ENCODE results near the gene EVPL. TPM values are rescaled to one million over a fixed set of nuclear protein-coding genes. Genes with fewer than 3 reads are reported as not detected.

EVPL gene
- total RNA-seq, 1 experiment from 2014 or later, result 58.0 TPM

- intact Hi-C loops (cut with micrococcal nuclease), result no loop called here
- no peak for DNase-seq (ENCODE audit: low read depth, low spot score)
- CTCF ChIA-PET, result interaction anchor here (1.8 kb wide), 2 partner anchors 17 to 19 kb away, joined by 6 to 7 read pairs; partner anchors contain the start of gene CDK3
Measured at GRCh38 chr17:75983501-75984181, 43.5 kb downstream of the EVPL start.

More at GRCh38 chr17:75983501-75984181, 43.5 kb downstream of the EVPL start:
- no peaks in the 10 kb centered on the region for H4K20me1 ChIP-seq (ENCODE audit: insufficient read depth)
- H3K79me2 ChIP-seq (ENCODE audit: insufficient read depth, low read length), result peaks cover 10% of the 10 kb centered on the region; the same call in 1 of the 2 replicates
- H3K4me2 ChIP-seq (ENCODE audit: low read length), result no peak overlapping the region
- no peaks in the 10 kb centered on the region for H3K36me3 ChIP-seq (ENCODE audit: control insufficient read depth in 1 of 2, insufficient read depth in 2 of 2, low read length in 2 of 2)
- no peak overlapping the region for H3K9ac ChIP-seq (ENCODE audit: low read length)
- no peaks in the 10 kb centered on the region for H3K27me3 ChIP-seq (ENCODE audit: insufficient read depth, low read length)
- H3K9me3 ChIP-seq (ENCODE audit: control insufficient read depth in 1 of 2, insufficient read depth in 1 of 2, low read depth in 1 of 2, low read length in 2 of 2), result no peaks in the 10 kb centered on the region
- ChIA-PET RAD21 (ENCODE audit: low non-redundant PET in 1 of 2, low total read pairs in 2 of 2, uncharacterized antibody in 2 of 2, unreplicated experiment in 2 of 2) (no interaction called here), POLR2A (no interaction called here)
- peaks cover 10 to 33% of the 10 kb centered on the region in 2 experiments for H3K4me1 ChIP-seq (ENCODE audit: control insufficient read depth in 1 of 2, insufficient read depth in 2 of 2, low read length in 2 of 2)
- no peaks in the 10 kb centered on the region for H3K9me2 ChIP-seq (ENCODE audit: insufficient read depth)
- no peak overlapping the region for H3K4me3 ChIP-seq (replicated peaks in 1 of 2; ENCODE audit: low read depth in 1 of 2, low read length in 2 of 2)
- no peak for TF ChIP-seq POLR2AphosphoS5 (IDR thresholded peaks at IDR 0.05; ENCODE audit: low read depth, low read length)
- TF ChIP-seq JUND (IDR thresholded peaks at IDR 0.05), result no peak
- TF ChIP-seq REST (IDR thresholded peaks at IDR 0.05; ENCODE audit: low read depth), result no peak
- no peak for TF ChIP-seq EZH2phosphoT487 (IDR thresholded peaks at IDR 0.05; ENCODE audit: borderline replicate concordance)
- TF ChIP-seq SIN3A (IDR thresholded peaks at IDR 0.05; ENCODE audit: low read depth), result no peak
- no peak for TF ChIP-seq ZFX (IDR thresholded peaks at IDR 0.05)
- no peak for TF ChIP-seq ZNF274 (IDR thresholded peaks at IDR 0.05; ENCODE audit: low read depth, low read length)
- no peak for TF ChIP-seq ZBTB33 (IDR thresholded peaks at IDR 0.05; ENCODE audit: extremely low read depth, insufficient replicate concordance, low read length)
- TF ChIP-seq MAX (IDR thresholded peaks at IDR 0.05), result no peak
- no peak for TF ChIP-seq SP1 (IDR thresholded peaks at IDR 0.05; ENCODE audit: low read depth)
- TF ChIP-seq YY1 (IDR thresholded peaks at IDR 0.05; ENCODE audit: extremely low read depth, insufficient replicate concordance, low read depth, low read length), result no peak
- TF ChIP-seq TCF7L2 (IDR thresholded peaks at IDR 0.05; ENCODE audit: borderline replicate concordance, extremely low read depth, insufficient read depth, insufficient read length), result no peak
- no peak for TF ChIP-seq SRF (IDR thresholded peaks at IDR 0.05; ENCODE audit: low read depth)
- TF ChIP-seq EGR1 (IDR thresholded peaks at IDR 0.05; ENCODE audit: low read depth), result no peak
- no peak for TF ChIP-seq ELF1 (IDR thresholded peaks at IDR 0.05; ENCODE audit: borderline replicate concordance, low read depth)
- TF ChIP-seq CBX3 (IDR thresholded peaks at IDR 0.05; ENCODE audit: low read depth), result no peak
- no peak for TF ChIP-seq ATF3 (IDR thresholded peaks at IDR 0.05)
- TF ChIP-seq CEBPB (IDR thresholded peaks at IDR 0.05; ENCODE audit: low read depth), result no peak
- no peak for TF ChIP-seq RAD21 (IDR thresholded peaks at IDR 0.05; ENCODE audit: low read depth)
- H2AFZ ChIP-seq (ENCODE audit: low read depth, low read length, poor library complexity, severe bottlenecking), result no peak overlapping the region
- ATAC-seq, result no peak
- no TSS peak for BruUV-seq (replicated peaks)
- H3K27ac ChIP-seq (ENCODE audit: low read depth, low read length), result no peak overlapping the region
